Fibroblast of pulmonary artery (primary cell): ENCODE results near the gene ZNF496.
A peak's percentile ranks its signal among the peaks of the same experiment; 100 is the strongest.
"Not testable (repeated sequence)": the region's sequence is repeated elsewhere in the genome, so short reads cannot be mapped to it uniquely, and the experiment has no call there.

ENCODE experiments used
- DNase-seq: peaks from one replicate; pipeline ENCODE4 v3.0.0-alpha.2; 2010; ENCODE audit warnings: low read depth
- H3K4me3 ChIP-seq: replicated peaks from 2 replicates; pipeline ENCODE4 v1.5.1; 2011; ENCODE audit warnings: low read depth, mild to moderate bottlenecking, control low read depth, low read length, moderate library complexity
- TF ChIP-seq, protein P1 (sequence below): IDR thresholded peaks from 2 replicates; pipeline ENCODE4 v1.5.1; 2011; ENCODE audit warnings: mild to moderate bottlenecking, control low read depth, low read length, inconsistent platforms; ENCODE audit errors: missing control alignments

ZNF496 gene

DNA sequence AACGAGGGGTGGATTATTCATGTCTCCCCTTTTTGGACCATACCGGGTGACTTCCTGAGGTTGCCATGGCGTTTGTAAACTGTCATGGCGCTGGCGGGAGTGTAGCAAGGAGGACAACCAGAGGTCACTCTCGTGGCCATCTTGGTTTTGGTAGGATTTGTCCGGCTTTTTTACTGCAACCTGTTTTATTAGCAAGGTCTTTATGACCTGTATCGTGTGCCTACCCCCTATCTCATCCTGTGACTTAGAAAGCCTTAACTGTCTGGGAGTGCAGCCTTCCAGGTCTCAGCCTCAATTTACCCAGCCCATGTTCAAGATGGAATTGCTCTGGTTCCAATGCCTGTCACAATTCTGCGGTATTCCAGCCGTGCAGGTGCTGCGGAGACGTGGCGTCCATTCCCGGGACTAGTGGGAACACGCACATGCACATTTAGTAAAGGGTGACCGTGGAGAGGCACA lies 40.2 kb upstream of the ZNF496 start:
- no peak overlapping the region for H3K4me3 ChIP-seq
- TF ChIP-seq, protein P1, sequence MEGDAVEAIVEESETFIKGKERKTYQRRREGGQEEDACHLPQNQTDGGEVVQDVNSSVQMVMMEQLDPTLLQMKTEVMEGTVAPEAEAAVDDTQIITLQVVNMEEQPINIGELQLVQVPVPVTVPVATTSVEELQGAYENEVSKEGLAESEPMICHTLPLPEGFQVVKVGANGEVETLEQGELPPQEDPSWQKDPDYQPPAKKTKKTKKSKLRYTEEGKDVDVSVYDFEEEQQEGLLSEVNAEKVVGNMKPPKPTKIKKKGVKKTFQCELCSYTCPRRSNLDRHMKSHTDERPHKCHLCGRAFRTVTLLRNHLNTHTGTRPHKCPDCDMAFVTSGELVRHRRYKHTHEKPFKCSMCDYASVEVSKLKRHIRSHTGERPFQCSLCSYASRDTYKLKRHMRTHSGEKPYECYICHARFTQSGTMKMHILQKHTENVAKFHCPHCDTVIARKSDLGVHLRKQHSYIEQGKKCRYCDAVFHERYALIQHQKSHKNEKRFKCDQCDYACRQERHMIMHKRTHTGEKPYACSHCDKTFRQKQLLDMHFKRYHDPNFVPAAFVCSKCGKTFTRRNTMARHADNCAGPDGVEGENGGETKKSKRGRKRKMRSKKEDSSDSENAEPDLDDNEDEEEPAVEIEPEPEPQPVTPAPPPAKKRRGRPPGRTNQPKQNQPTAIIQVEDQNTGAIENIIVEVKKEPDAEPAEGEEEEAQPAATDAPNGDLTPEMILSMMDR: no peak
- DNase-seq: no peak

DNA sequence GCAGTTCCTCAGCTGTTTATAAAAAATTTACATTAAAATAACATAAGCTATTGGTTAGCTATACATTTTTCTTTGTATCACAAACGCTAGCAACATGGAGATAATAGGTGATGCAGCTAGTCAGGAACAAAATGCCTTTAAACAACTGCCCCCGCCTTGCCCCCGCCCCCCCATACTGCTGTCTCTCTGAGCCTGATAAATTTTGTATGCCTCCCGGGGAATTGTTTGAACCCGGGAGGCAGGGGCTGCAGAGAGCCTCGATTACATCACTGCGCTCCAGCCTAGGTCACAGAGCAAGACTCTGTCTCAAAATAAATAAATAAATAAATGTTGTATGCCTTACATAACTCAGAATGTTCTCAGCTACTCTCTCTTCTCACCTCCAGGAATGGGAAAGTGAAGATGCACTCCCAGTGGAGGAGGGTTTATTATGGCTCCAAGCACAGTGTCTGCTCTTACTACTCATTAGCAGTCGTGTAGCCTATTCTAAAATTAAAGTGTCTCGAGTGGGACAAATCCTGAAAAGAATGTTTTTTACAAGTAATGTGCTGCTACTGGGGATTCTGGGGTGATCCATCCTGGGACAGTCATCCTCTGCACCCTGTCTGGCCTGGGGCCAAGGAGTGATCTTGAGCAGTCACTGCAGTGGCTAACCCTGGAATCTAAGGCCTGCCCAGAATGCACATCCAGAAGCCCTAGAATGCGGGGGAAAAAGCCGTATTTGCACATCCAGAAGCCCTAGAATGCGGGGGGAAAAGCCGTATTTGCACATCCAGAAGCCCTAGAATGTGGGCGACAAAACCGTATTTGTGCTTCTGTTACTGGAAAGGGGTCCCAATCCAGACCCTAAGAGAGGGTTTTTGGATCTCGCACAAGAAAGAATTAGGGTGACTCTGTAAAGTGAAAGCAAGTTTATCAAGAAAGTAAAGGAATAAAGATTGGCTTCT lies 39.4 kb upstream of the ZNF496 start:
- peak; percentile 40 for DNase-seq
- TF ChIP-seq, protein P1: no peak
- no peak overlapping the region for H3K4me3 ChIP-seq

DNA sequence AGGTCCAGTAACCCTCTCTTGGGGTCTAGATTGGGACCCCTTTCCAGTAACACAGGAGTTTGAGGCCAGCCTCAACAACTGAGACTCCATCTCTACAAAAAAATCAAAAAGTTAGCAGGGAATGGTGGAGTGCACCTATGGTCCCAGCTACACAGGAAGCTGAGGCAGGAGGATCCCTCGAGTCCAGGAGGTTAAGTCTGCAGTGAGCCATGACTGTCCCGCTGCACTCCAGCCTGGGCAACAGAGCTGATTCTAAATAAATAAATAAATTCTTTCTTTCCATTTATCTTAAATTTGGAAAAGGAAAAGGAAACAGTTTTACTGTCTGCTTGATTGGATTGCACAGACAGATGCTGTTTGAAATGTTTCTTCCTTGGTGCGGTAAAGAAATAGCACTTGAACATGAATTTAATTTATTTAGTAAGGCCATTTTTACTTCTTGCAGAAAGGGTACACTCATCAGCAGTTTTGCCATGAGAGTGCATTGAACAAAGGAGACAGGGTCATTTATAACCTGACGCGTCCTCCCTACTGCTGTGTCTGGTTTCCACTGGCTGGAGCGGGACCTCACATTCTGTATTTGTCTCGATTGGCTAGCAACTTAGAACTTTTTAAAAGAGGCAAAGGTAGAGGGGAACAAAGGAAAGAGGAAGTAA lies 37.0 kb upstream of the ZNF496 start:
- H3K4me3 ChIP-seq: no peak overlapping the region
- no peak for DNase-seq
- TF ChIP-seq, protein P1: no peak

DNA sequence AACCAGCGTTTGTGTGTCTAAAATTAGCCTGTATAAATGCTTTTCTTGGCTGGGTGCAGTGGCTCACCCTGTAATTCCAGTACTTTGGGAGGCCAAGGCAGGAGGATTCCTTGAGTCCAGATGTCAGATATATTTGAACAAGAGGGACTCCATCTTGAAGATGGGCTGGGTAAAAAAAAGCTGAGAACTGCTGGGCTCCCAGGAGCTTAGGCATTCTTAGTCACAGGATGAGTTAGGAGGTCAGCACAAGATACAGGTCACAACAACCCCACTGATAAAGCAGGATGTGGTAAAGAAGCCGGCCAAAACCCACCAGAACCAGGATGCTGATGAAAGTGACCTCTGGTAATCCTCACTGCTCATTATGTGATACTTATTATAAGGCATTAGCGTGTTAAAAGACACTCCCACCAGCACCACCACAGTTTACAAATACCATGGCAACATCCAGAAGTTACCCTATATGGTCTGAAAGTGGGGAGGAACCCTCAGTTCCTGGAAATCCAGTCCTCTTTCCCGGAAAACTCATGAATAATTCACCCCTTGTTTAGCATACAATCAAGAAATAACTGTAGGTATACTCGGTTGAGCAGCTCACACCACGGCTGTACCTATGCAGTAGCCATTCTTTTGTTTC lies 36.2 kb upstream of the ZNF496 start:
- DNase-seq: peak; percentile 40
- TF ChIP-seq, protein P1: no peak
- no peak overlapping the region for H3K4me3 ChIP-seq

DNA sequence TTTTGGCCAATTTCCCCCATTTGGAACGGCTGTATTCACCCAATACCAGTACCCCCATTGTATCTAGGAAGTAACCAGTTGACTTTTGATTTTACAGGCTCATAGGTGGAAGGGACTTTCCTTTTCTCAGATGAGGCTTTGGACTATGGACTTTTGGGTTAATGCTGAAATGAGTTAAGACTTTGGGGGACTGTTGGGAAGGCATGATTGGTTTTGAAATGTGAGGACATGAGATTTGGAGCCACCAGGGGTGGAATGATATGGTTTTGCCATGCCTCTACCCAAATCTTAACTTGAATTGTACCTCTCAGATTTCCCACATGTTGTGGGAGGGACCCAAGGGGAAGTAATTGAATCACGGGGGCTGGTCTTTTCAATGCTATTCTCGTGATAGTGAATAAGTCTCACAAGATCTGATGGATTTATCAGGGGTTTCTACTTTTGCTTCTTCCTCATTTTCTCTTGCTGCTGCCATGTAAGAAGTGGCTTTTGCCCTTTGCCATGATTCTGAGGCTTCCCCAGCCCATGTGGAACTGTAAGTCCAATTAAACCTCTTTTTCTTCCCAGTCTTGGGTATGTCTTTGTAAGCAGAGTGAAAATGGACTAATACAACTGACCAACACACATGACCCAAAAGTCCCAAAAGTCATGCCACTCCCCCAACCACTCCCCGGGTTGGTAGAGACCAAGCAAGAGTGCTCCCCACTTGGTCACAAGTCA lies 35.4 kb upstream of the ZNF496 start:
- TF ChIP-seq, protein P1: no peak

DNA sequence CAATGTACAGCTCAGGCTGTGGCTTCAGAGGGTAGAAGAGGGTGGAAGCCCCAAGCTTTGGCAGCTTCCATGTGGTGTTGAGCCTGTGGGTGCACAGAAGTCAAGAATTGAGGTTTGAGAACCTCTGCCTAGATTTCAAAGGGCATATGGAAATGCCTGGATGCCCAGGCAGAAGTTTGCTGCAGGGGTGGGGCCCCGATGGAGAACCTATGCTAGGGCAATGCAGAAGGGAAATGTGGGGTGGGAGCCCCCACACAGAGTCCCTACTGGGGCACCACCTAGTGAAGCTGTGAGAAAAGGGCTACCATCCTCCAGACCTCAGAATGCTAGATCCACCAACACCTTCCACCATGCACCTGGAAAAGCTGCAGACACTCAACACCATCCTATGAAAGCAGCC lies 34.7 kb upstream of the ZNF496 start:
- H3K4me3 ChIP-seq, DNase-seq: not testable (repeated sequence)

More for the DNA sequence above, 35.4 kb upstream of the ZNF496 start:
- no peak overlapping the region for H3K4me3 ChIP-seq
- DNase-seq: no peak
